Thoracic aorta (tissue), 2 donors: Measurements from ENCODE around the gene TNFRSF1A. TPM values are rescaled to one million over a fixed set of nuclear protein-coding genes. Genes with fewer than 3 reads are reported as not detected.
A peak's percentile ranks its signal among the peaks of the same experiment; 100 is the strongest.

Experiments used
- ATAC-seq: fragments of 150-250 bp; one replicate; pipeline ENCODE4 v1.8.0; 2017; ENCODE audit warnings: low read depth; ENCODE audit not compliant: insufficient number of reproducible peaks, low FRiP score
- DNase-seq: peaks from one replicate; pipeline ENCODE4 v3.0.0-alpha.2; 2020; ENCODE audit warnings: low spot score
- H3K27ac ChIP-seq, 2 donors: fragments of 200-600 bp; sonication (generic); 1 replicate in 1 of 2; 2 replicates in 1 of 2; pipeline ENCODE4 v1.5.1; 2016; ENCODE audit warnings: mild to moderate bottlenecking in 2 of 2, moderate library complexity in 2 of 2
- H3K27me3 ChIP-seq: fragments of 200-600 bp; sonication (generic); replicated peaks from 2 replicates; pipeline ENCODE4 v1.6.0; 2016; ENCODE audit warnings: mild to moderate bottlenecking; ENCODE audit not compliant: insufficient read depth
- H3K36me3 ChIP-seq: fragments of 200-600 bp; sonication (generic); one replicate; pipeline ENCODE4 v1.5.1; 2016
- H3K4me1 ChIP-seq, 2 donors: fragments of 200-600 bp; sonication (generic); 1 replicate in 1 of 2; 2 replicates in 1 of 2; pipeline versions ENCODE4 v1.5.1 to v1.6.0; 2016; ENCODE audit warnings: low read depth in 2 of 2, mild to moderate bottlenecking in 1 of 2; ENCODE audit not compliant: control insufficient read depth in 1 of 2
- H3K4me3 ChIP-seq: fragments of 200-600 bp; sonication (generic); 2 replicates; pipeline ENCODE4 v1.5.1; 2016; ENCODE audit warnings: mild to moderate bottlenecking
- H3K9me3 ChIP-seq: fragments of 200-600 bp; sonication (generic); 2 replicates; pipeline ENCODE4 v1.5.1; 2016
- CTCF ChIP-seq: fragments of 200-600 bp; sonication (generic); IDR thresholded peaks from one replicate; pipeline ENCODE4 v1.5.1; 2019; ENCODE audit warnings: antibody characterized with exemption
- total RNA-seq, 2 donors: library from RNA; depleted of rRNA; stranded (reverse); fragments of >200 nt; gene quantifications; one replicate each; pipeline versions ENCODE4 v1.1.0 to v1.2.3, GENCODE V29; 2016

TNFRSF1A gene
- total RNA-seq, 2 donors from 2014 or later, result 311 to 384 TPM

DNA sequence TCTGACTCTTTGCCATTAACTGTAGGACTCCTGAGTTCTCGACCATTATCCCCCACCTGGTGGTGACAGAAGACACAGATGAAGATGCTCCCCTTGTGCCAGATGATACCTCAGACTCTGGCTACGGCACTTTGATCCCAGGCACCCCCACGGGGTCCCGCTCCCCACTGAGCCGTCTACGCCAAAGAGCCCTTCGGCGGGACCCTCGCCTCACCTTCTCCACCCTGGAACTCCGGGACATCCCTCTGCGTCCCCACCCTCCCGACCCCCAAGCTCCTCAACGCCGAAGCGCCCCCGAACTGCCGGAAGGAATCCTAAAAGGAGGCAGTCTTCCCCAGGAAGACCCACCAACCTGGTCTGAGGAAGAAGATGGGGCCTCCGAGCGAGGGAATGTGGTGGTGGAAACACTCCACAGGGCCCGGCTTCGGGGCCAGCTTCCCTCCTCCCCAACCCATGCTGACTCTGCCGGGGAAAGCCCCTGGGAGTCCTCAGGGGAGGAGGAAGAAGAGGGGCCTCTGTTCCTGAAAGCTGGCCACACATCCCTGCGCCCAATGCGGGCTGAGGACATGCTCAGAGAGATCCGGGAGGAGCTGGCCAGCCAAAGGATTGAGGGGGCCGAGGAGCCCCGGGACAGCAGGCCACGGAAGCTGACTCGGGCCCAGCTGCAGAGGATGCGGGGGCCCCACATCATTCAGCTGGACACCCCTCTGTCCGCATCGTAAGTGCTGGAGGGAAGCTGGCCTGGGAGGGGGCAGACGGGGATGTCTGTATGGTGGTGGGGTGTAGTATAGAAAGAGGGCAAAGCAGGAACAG, 14.4 kb downstream of the TNFRSF1A start:
- TF ChIP-seq CTCF, result no peak
- DNase-seq (no peak), ATAC-seq (no peak)
- H3K27me3 ChIP-seq, result no peaks in the 10 kb centered on the region
- H3K4me1 ChIP-seq, result peaks cover 18 to 83% of the 10 kb centered on the region in 2 donors
- H3K4me3 ChIP-seq, result no peak overlapping the region
- peaks cover 45% of the 10 kb centered on the region for H3K36me3 ChIP-seq
- peak overlapping the region in 1 of 2 donors; percentile 43 for H3K27ac ChIP-seq
- no peaks in the 10 kb centered on the region for H3K9me3 ChIP-seq

DNA sequence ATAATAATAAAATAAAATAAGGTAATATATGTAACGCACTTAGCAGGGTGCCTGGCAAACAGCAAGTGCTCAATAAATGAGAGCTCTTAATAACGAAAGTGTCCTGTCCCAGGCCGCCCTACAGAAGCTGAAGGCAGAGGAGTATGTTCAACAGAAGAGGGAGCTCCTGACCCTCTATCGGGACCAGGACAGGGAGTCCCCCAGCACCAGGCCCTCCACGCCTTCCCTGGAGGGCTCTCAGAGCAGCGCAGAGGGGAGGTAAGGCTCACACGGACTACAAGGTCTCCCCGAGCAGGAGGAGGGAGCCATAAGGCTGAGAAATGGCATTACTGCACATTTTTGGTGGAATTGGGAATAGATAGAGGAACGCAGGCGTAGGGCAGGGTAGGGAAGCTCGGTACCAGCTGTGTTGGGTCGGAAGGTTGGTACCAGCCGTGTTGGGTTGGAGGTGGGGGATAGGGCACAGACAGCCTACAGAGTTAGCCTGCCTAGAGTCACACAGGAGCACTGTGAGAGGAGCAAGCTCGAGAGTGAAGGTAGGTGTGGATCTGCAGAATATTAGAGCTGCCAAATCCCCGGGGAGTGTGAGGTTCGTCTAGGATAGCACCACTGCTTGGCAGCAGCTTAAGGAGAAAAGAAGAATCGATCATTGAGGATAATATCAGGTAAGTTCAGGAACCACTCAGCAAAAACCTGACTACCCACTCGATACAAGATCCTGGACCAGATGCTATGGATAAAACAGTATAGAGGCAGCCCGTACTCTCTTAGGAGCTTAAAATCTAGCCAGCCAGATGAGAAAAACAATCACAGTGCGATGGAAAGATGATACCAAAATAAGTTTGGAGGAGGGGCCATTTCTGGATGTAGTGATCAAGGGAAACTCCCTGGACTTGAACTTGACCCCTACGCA, 15.3 kb downstream of the TNFRSF1A start:
- Histone ChIP-seq H3K27me3 (no peaks in the 10 kb centered on the region), H3K4me1 (peaks cover 18 to 84% of the 10 kb centered on the region in 2 donors), H3K4me3 (no peak overlapping the region), H3K27ac (peak overlapping the region in 1 of 2 donors; percentile 34), H3K36me3 (peaks cover 38% of the 10 kb centered on the region), H3K9me3 (no peaks in the 10 kb centered on the region)
- DNase-seq (no peak), ATAC-seq (no peak)
- TF ChIP-seq CTCF, result peak; percentile 54

- H3K36me3 ChIP-seq, result peaks cover 25% of the 10 kb centered on the region
- no peaks in the 10 kb centered on the region for H3K27me3 ChIP-seq
- no peak for TF ChIP-seq CTCF
- ATAC-seq, result no peak
- peaks cover 18 to 70% of the 10 kb centered on the region in 2 donors for H3K4me1 ChIP-seq
- no peak for DNase-seq
- H3K9me3 ChIP-seq, result no peaks in the 10 kb centered on the region
- peak overlapping the region in 1 of 2 donors; percentile 38 for H3K27ac ChIP-seq
- no peak overlapping the region for H3K4me3 ChIP-seq
Measured at GRCh38 chr12:6324936-6325750, 16.7 kb downstream of the TNFRSF1A start.

GRCh38 chr12:6323995-6324711, 17.7 kb downstream of the TNFRSF1A start:
- peak overlapping the region; percentile 55 for H3K4me3 ChIP-seq
- no peaks in the 10 kb centered on the region for H3K27me3 ChIP-seq
- TF ChIP-seq CTCF, result no peak
- no peaks in the 10 kb centered on the region for H3K9me3 ChIP-seq
- H3K27ac ChIP-seq, result peak overlapping the region; percentile 79 to 86
- peaks cover 15% of the 10 kb centered on the region for H3K36me3 ChIP-seq
- ATAC-seq (no peak), DNase-seq (no peak)
- peaks cover 18 to 63% of the 10 kb centered on the region in 2 donors for H3K4me1 ChIP-seq
